ENCODE measurements around the gene RPUSD1. TPM values are rescaled to one million over a fixed set of nuclear protein-coding genes. Genes with fewer than 3 reads are reported as not detected.

Gene RPUSD1
- total RNA-seq, 3 donors from 2014 or later, result 19.8 to 20.0 (median 19.8) TPM

DNA sequence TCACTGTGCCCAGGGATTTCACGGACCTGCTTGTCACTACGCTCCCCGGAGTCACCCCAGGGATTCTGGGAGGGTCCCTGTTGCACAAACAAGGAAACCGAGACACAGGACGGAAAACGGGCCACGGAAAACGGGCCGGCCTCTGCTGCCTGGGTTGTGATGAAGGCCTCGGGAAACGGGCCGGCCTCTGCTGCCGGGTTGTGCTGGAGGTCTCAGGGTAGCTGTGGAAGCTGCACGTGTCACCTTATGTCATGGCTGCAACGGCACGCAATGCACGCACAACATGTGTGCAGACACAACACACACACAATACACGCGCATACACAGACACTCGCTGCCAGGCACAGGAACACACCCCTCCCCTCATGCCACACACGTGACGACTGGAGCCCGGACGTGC, 39.3 kb upstream of the RPUSD1 start:
- TF ChIP-seq CTCF (IDR thresholded peaks at IDR 0.05), result no peak
- Histone ChIP-seq H3K9me3 (no peaks in the 10 kb centered on the region), H3K4me1 (ENCODE audit: low read depth) (peaks cover 7% of the 10 kb centered on the region), H3K36me3 (ENCODE audit: low read depth) (no peaks in the 10 kb centered on the region), H3K4me3 (no peak overlapping the region)
- intact Hi-C loops (cut with DNase I, micrococcal nuclease), result no loop called here
- no peak for ATAC-seq
- DNase-seq, result no peak

- no peaks in the 10 kb centered on the region for H3K4me1 ChIP-seq (ENCODE audit: low read depth)
- DNase-seq, result no peak
- H3K36me3 ChIP-seq (ENCODE audit: low read depth), result no peaks in the 10 kb centered on the region
- TF ChIP-seq CTCF (IDR thresholded peaks at IDR 0.05), result no peak
- H3K9me3 ChIP-seq, result no peaks in the 10 kb centered on the region
- no peak for ATAC-seq
- intact Hi-C loops (cut with DNase I, micrococcal nuclease), result no loop called here
- H3K4me3 ChIP-seq, result no peak overlapping the region
These were observed 37.3 kb upstream of the RPUSD1 start for GRCh38 chr16:825341-826061.

DNA sequence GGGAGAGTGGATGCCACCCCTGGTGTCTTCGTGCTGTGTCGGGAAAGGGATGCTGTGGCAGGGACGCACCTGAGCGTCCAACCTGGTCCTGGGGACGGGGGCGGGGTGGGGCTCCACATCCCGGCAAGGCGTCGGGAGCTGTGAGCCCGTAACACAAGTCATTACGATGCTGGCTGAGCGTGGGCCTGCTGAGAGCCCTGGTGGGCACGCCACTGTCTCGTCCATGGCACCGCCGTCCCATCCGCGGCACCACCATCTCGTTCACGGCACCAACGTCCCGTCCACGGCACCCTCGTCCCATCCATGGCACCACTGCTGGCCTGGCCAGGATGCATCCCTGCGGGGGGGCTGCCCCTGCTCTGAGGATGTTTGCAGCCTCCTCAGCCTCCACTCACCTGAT, 36.4 kb upstream of the RPUSD1 start:
- H3K4me3 ChIP-seq, result no peak overlapping the region
- no peaks in the 10 kb centered on the region for H3K9me3 ChIP-seq
- intact Hi-C loops (cut with DNase I, micrococcal nuclease), result no loop called here
- TF ChIP-seq CTCF (IDR thresholded peaks at IDR 0.05), result no peak
- H3K36me3 ChIP-seq (ENCODE audit: low read depth), result no peaks in the 10 kb centered on the region
- ATAC-seq, result no peak
- H3K4me1 ChIP-seq (ENCODE audit: low read depth), result no peaks in the 10 kb centered on the region
- no peak for DNase-seq

DNA sequence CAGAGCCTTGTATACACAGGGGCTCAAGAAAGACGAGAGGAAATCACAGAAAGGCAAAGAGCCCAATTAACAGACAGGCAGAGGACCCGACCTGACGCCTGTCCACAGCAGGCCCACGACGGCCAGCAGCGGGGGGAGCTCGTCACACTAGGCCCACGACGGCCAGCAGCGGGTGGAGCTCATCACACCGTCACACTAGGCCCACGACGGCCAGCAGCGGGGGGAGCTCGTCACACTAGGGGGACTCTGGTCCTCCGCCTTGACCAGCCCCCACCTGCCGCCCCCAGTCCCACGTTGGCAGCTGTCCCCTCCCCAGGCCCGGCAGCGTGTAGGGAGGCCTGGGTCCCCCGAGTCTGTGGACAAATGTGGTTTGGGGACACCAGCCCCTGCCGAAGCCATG, 36.0 kb upstream of the RPUSD1 start:
- Histone ChIP-seq H3K36me3 (ENCODE audit: low read depth) (no peaks in the 10 kb centered on the region), H3K9me3 (no peaks in the 10 kb centered on the region), H3K4me3 (no peak overlapping the region), H3K4me1 (ENCODE audit: low read depth) (no peaks in the 10 kb centered on the region)
- no peak for ATAC-seq
- no peak for TF ChIP-seq CTCF (IDR thresholded peaks at IDR 0.05)
- intact Hi-C loops (cut with DNase I, micrococcal nuclease), result no loop called here
- DNase-seq, result no peak

- TF ChIP-seq CTCF (IDR thresholded peaks at IDR 0.05), result no peak
These were observed 34.7 kb upstream of the RPUSD1 start for GRCh38 chr16:822909-823297.

More at GRCh38 chr16:822909-823297, 34.7 kb upstream of the RPUSD1 start:
- intact Hi-C loops (cut with DNase I, micrococcal nuclease), result no loop called here
- Histone ChIP-seq H3K36me3 (ENCODE audit: low read depth) (no peaks in the 10 kb centered on the region), H3K4me1 (ENCODE audit: low read depth) (no peaks in the 10 kb centered on the region), H3K4me3 (no peak overlapping the region), H3K9me3 (no peaks in the 10 kb centered on the region)
- ATAC-seq (no peak), DNase-seq (no peak)

Measured in mucosa of descending colon (tissue), 3 donors.